ENCODE data around the gene HSD3B7.
A peak's percentile ranks its signal among the peaks of the same experiment; 100 is the strongest.
"Not testable (repeated sequence)": the region's sequence is repeated elsewhere in the genome, so short reads cannot be mapped to it uniquely, and the experiment has no call there.

HSD3B7 gene

GRCh38 chr16:31016018-31016417 lies 31.0 kb downstream of the HSD3B7 start:
- no peak overlapping the region for H3K9ac ChIP-seq
- TF ChIP-seq Cebpa-rat (IDR thresholded peaks at IDR 0.05) = no peak
- no peak overlapping the region for H3K27ac ChIP-seq

GRCh38 chr16:31017756-31018155 lies 32.7 kb downstream of the HSD3B7 start:
- not testable (repeated sequence) for H3K9me3 ChIP-seq, H3K4me3 ChIP-seq, H3K4me2 ChIP-seq, H3K4me1 ChIP-seq, H3K27ac ChIP-seq, H4K20me1 ChIP-seq, H3K36me3 ChIP-seq, H3K27me3 ChIP-seq, H3K9ac ChIP-seq

More at GRCh38 chr16:31016018-31016417, 31.0 kb downstream of the HSD3B7 start:
- Histone ChIP-seq H3K36me3 (no peaks in the 10 kb centered on the region), H3K4me1 (peaks cover 5% of the 10 kb centered on the region), H3K9me3 (no peaks in the 10 kb centered on the region), H3K4me3 (no peak overlapping the region), H3K27me3 (peaks cover 11% of the 10 kb centered on the region; the same call in 1 of the 2 replicates), H4K20me1 (no peaks in the 10 kb centered on the region), H3K4me2 (no peak overlapping the region)

- H3K4me1 ChIP-seq = peaks cover 8% of the 10 kb centered on the region
These were observed 35.5 kb downstream of the HSD3B7 start for GRCh38 chr16:31020536-31020935.

GRCh38 chr16:31022544-31023251 lies 37.7 kb downstream of the HSD3B7 start:
- Histone ChIP-seq H3K9ac (no peak overlapping the region), H3K27me3 (no peaks in the 10 kb centered on the region), H3K36me3 (no peaks in the 10 kb centered on the region), H3K9me3 (no peaks in the 10 kb centered on the region), H3K27ac (no peak overlapping the region), H3K4me1 (peaks cover 22% of the 10 kb centered on the region), H3K4me3 (no peak overlapping the region), H4K20me1 (no peaks in the 10 kb centered on the region), H3K4me2 (no peak overlapping the region)
- no peak for TF ChIP-seq Cebpa-rat (IDR thresholded peaks at IDR 0.05)

More at GRCh38 chr16:31020536-31020935, 35.5 kb downstream of the HSD3B7 start:
- Histone ChIP-seq H3K4me2 (no peak overlapping the region), H3K27me3 (no peaks in the 10 kb centered on the region), H3K9me3 (no peaks in the 10 kb centered on the region), H3K9ac (no peak overlapping the region), H3K27ac (no peak overlapping the region), H3K4me3 (no peak overlapping the region), H4K20me1 (no peaks in the 10 kb centered on the region), H3K36me3 (no peaks in the 10 kb centered on the region)
- no peak for TF ChIP-seq Cebpa-rat (IDR thresholded peaks at IDR 0.05)

- H4K20me1 ChIP-seq = no peaks in the 10 kb centered on the region
- TF ChIP-seq Cebpa-rat (IDR thresholded peaks at IDR 0.05) = no peak
- peaks cover 22% of the 10 kb centered on the region for H3K4me1 ChIP-seq
- H3K4me3 ChIP-seq = no peak overlapping the region
- no peak overlapping the region for H3K9ac ChIP-seq
- no peak overlapping the region for H3K4me2 ChIP-seq
- no peaks in the 10 kb centered on the region for H3K9me3 ChIP-seq
- H3K27me3 ChIP-seq = no peaks in the 10 kb centered on the region
- H3K36me3 ChIP-seq = no peaks in the 10 kb centered on the region
- no peak overlapping the region for H3K27ac ChIP-seq
These were observed 38.2 kb downstream of the HSD3B7 start for GRCh38 chr16:31023252-31023602.

GRCh38 chr16:31023627-31024226 lies 38.7 kb downstream of the HSD3B7 start:
- no peaks in the 10 kb centered on the region for H3K9me3 ChIP-seq
- peaks cover 22% of the 10 kb centered on the region for H3K4me1 ChIP-seq
- no peak overlapping the region for H3K27ac ChIP-seq
- H3K4me2 ChIP-seq = no peak overlapping the region
- TF ChIP-seq Cebpa-rat (IDR thresholded peaks at IDR 0.05) = no peak
- H3K36me3 ChIP-seq = no peaks in the 10 kb centered on the region
- no peak overlapping the region for H3K4me3 ChIP-seq
- no peaks in the 10 kb centered on the region for H4K20me1 ChIP-seq
- no peaks in the 10 kb centered on the region for H3K27me3 ChIP-seq
- no peak overlapping the region for H3K9ac ChIP-seq

- TF ChIP-seq Cebpa-rat (IDR thresholded peaks at IDR 0.05) = no peak
- Histone ChIP-seq H3K4me1 (peaks cover 22% of the 10 kb centered on the region), H4K20me1 (no peaks in the 10 kb centered on the region), H3K4me2 (peak overlapping the region; percentile 55), H3K4me3 (no peak overlapping the region), H3K36me3 (no peaks in the 10 kb centered on the region), H3K27ac (peak overlapping the region; percentile 44; the same call in 1 of the 2 replicates), H3K9ac (peak overlapping the region; percentile 16; the same call in 1 of the 2 replicates), H3K9me3 (no peaks in the 10 kb centered on the region), H3K27me3 (no peaks in the 10 kb centered on the region)
These were observed 40.3 kb downstream of the HSD3B7 start for GRCh38 chr16:31025339-31025738.

GRCh38 chr16:31029272-31029671 lies 44.3 kb downstream of the HSD3B7 start:
- TF ChIP-seq Cebpa-rat (IDR thresholded peaks at IDR 0.05) = no peak
- peaks cover 29% of the 10 kb centered on the region for H3K4me1 ChIP-seq
- no peaks in the 10 kb centered on the region for H3K9me3 ChIP-seq
- H3K9ac ChIP-seq = no peak overlapping the region
- no peak overlapping the region for H3K4me2 ChIP-seq
- H3K27me3 ChIP-seq = no peaks in the 10 kb centered on the region
- no peak overlapping the region for H3K4me3 ChIP-seq
- no peaks in the 10 kb centered on the region for H3K36me3 ChIP-seq
- H4K20me1 ChIP-seq = peaks cover 1% of the 10 kb centered on the region
- no peak overlapping the region for H3K27ac ChIP-seq

GRCh38 chr16:31031276-31031675 lies 46.3 kb downstream of the HSD3B7 start:
- Histone ChIP-seq H3K27me3 (no peaks in the 10 kb centered on the region), H4K20me1 (peaks cover 11% of the 10 kb centered on the region), H3K4me1 (peaks cover 25% of the 10 kb centered on the region), H3K36me3 (peaks cover 17% of the 10 kb centered on the region), H3K9ac (no peak overlapping the region), H3K27ac (no peak overlapping the region), H3K9me3 (no peaks in the 10 kb centered on the region), H3K4me3 (no peak overlapping the region), H3K4me2 (no peak overlapping the region)
- no peak for TF ChIP-seq Cebpa-rat (IDR thresholded peaks at IDR 0.05)
